K562 (cell line): ENCODE measurements around the gene ATP5ME. TPM values are rescaled to one million over a fixed set of nuclear protein-coding genes. Genes with fewer than 3 reads are reported as not detected.

Experiments used
- ATAC-seq: fragments of 200-7000 bp; cut with Tn5 transposase; 3 replicates; pipeline ENCODE4 v1.9.1; 2020; ENCODE audit warnings: moderate library complexity
- BruUV-seq: library from RNA; stranded (reverse); fragments of 400-500 nt; replicated peaks from 2 replicates; lab custom pipeline; 2021; lab: Mats Ljungman, UMichigan
- CTCF ChIA-PET: fragments of 300-600 bp; formaldehyde crosslinking; extraction: SDS; loops from one replicate; lab custom pipeline; 2021; ENCODE audit warnings: low intra/inter-chr PET ratio; lab: Yijun Ruan, JAX
- POLR2A ChIA-PET: fragments of 300-600, 350-650 bp; sonication (Branson Sonifier 250); formaldehyde crosslinking; extraction: SDS; loops from one replicate; lab custom pipeline; 2021; ENCODE audit warnings: antibody characterized with exemption, inconsistent platforms; lab: Yijun Ruan, JAX
- DNase-seq, 4 experiments: peaks; one replicate each; pipeline versions ENCODE4 v3.0.0 to v3.0.0-alpha.2; 2011 to 2018; ENCODE audit warnings: low spot score in 3 of 4, mixed read lengths in 3 of 4; ENCODE audit errors: extremely low read depth in 1 of 4
- FAIRE-seq: peaks from 2 replicates; lab custom pipeline; 2011; peaks lifted over from hg19 to GRCh38; lab: Jason Lieb, UNC
- H2AFZ ChIP-seq: 2 replicates; pipeline ENCODE4 v1.6.0; 2011; ENCODE audit warnings: low read depth, low read length, control low read depth, inconsistent platforms
- H3K27ac ChIP-seq: fragments of 200-600 bp; 3 replicates; pipeline ENCODE4 v1.8.0; 2011; ENCODE audit warnings: low read depth, mild to moderate bottlenecking, control low read depth, inconsistent platforms, low read length, moderate library complexity, mixed read lengths; ENCODE audit errors: extremely low read depth
- H3K27me3 ChIP-seq, 2 experiments: fragments of 300-600 bp in 1 of 2; 2 replicates in 1 of 2; 3 replicates in 1 of 2; pipeline versions ENCODE4 v1.6.0 to v1.8.0; 2011; ENCODE audit warnings: inconsistent platforms in 2 of 2, low read length in 2 of 2, mild to moderate bottlenecking in 1 of 2, mixed read lengths in 1 of 2, moderate library complexity in 1 of 2; ENCODE audit not compliant: control insufficient read depth in 2 of 2, insufficient read depth in 2 of 2
- H3K36me3 ChIP-seq: fragments of 300-600 bp; 3 replicates; pipeline ENCODE4 v1.8.0; 2011; ENCODE audit warnings: mild to moderate bottlenecking, low read length, inconsistent platforms; ENCODE audit not compliant: control insufficient read depth, insufficient read depth
- H3K4me1 ChIP-seq, 2 experiments: fragments of 200-600 bp in 1 of 2; replicated peaks in 1 of 2; 2 replicates in 1 of 2; 3 replicates in 1 of 2; pipeline versions ENCODE4 v1.5.1 to v1.8.0; 2011; ENCODE audit warnings: inconsistent platforms in 2 of 2, low read length in 2 of 2, mild to moderate bottlenecking in 1 of 2, mixed read lengths in 1 of 2, moderate library complexity in 1 of 2; ENCODE audit not compliant: control insufficient read depth in 2 of 2, insufficient read depth in 2 of 2
- H3K4me2 ChIP-seq: 2 replicates; pipeline ENCODE4 v1.6.1; 2011; ENCODE audit warnings: low read length, control low read depth, inconsistent platforms, mixed read lengths; ENCODE audit not compliant: insufficient read depth
- H3K4me3 ChIP-seq: fragments of 200-600 bp; sonication (generic), shearing (Covaris generic); 2 replicates; pipeline ENCODE4 v1.5.1; 2016; ENCODE audit warnings: control low read depth, inconsistent platforms
- H3K79me2 ChIP-seq: fragments of 200-600 bp; 3 replicates; pipeline ENCODE4 v1.8.0; 2011; ENCODE audit warnings: low read length, inconsistent platforms; ENCODE audit not compliant: control insufficient read depth, insufficient read depth
- H3K9ac ChIP-seq, 2 experiments: 2 replicates each; pipeline versions ENCODE4 v1.6.0 to v1.6.1; 2011; ENCODE audit warnings: low read depth in 2 of 2, low read length in 2 of 2, control low read depth in 1 of 2, inconsistent platforms in 1 of 2, mild to moderate bottlenecking in 1 of 2, mixed read lengths in 1 of 2; ENCODE audit not compliant: insufficient read depth in 1 of 2
- H3K9me1 ChIP-seq: one replicate; pipeline ENCODE4 v1.6.0; 2011; ENCODE audit warnings: inconsistent platforms, mild to moderate bottlenecking, low read length, moderate library complexity; ENCODE audit not compliant: control insufficient read depth, insufficient read depth
- H3K9me3 ChIP-seq: replicated peaks from 2 replicates; pipeline ENCODE4 v1.5.1; 2011; ENCODE audit warnings: low read depth, low read length, inconsistent platforms; ENCODE audit not compliant: control insufficient read depth, insufficient read depth
- H4K20me1 ChIP-seq: replicated peaks from 2 replicates; pipeline ENCODE4 v1.6.1; 2011; ENCODE audit warnings: low read length, inconsistent platforms, mixed read lengths; ENCODE audit not compliant: control insufficient read depth, insufficient read depth
- KHSRP ChIP-seq: fragments of 450-650 bp; IDR thresholded peaks from 2 replicates; pipeline ENCODE4 v1.6.1; 2017
- NFRKB ChIP-seq: fragments of 450-650 bp; IDR thresholded peaks from 2 replicates; pipeline ENCODE4 v1.6.1; 2016; ENCODE audit warnings: low read depth
- STAT5A ChIP-seq: IDR thresholded peaks from 2 replicates; pipeline ENCODE4 v1.6.1; 2012; ENCODE audit warnings: low read length, inconsistent platforms, borderline replicate concordance
- ZNF24 ChIP-seq: fragments of 450-650 bp; IDR thresholded peaks from 2 replicates; pipeline ENCODE4 v1.6.1; 2016
- WGBS: fragments of 100-300 bp; shearing (Covaris generic); methylation state at CpG from one replicate; pipeline ENCODE4 v1.1.6; 2016; ENCODE audit warnings: low coverage, mixed read lengths; ENCODE audit not compliant: insufficient coverage; ENCODE audit errors: missing lambda C conversion rate; 5-methylcytosine and 5-hydroxymethylcytosine counted together
- in situ Hi-C: fragments of 300-500 bp; cut with MboI; formaldehyde crosslinking; loops from 4 replicates; pipeline ENCODE4 v1.15.0; 2018; ENCODE audit warnings: inconsistent platforms, mixed read lengths
- intact Hi-C: fragments of 100-400 bp; cut with micrococcal nuclease; formaldehyde crosslinking; loops from 2 replicates; pipeline ENCODE4 v1.14.2; 2022
- polyA plus RNA-seq, 8 experiments: library from polyadenylated mRNA; depleted of rRNA in 4 of 8; stranded (reverse) in 5 of 8; unstranded in 3 of 8; fragments of >200 nt; fragmentation: Nextera tagmentation in 2 of 8; fragmentation: Illumina TruSeq in 1 of 8; extraction: Ambion mirVana in 2 of 8; extraction: Trizol in 1 of 8; gene quantifications; 2 replicates each; pipeline versions ENCODE4 v1.2.1 to v1.2.3, GENCODE V29; 2011 to 2014; ENCODE audit warnings: inconsistent platforms in 1 of 8, missing spikeins in 1 of 8
- total RNA-seq, 7 experiments: library from RNA; depleted of rRNA in 6 of 7; stranded (reverse); fragments of >200 nt in 6 of 7; fragmentation: Illumina TruSeq in 2 of 7; extraction: Trizol in 2 of 7; gene quantifications; 2 replicates each; pipeline versions ENCODE4 v1.2.1 to v1.2.3, GENCODE V29; 2011 to 2021; ENCODE audit warnings: low replicate concordance in 1 of 7
- TF ChIP-seq, protein P1 (sequence below): fragments of 250-450 bp; sonication (Bioruptor Pico); IDR thresholded peaks from 2 replicates; pipeline ENCODE4 v1.5.0; 2022; ENCODE audit warnings: mild to moderate bottlenecking
- TF ChIP-seq, protein P2 (sequence below), 3 experiments: IDR thresholded peaks in 2 of 3; conservative IDR thresholded peaks in 1 of 3; 2 replicates each; pipeline ENCODE4 v1.5.1; 2011 to 2012; ENCODE audit warnings: low read length in 3 of 3, mild to moderate bottlenecking in 3 of 3, control low read depth in 2 of 3, improper control_type of control experiment in 1 of 3, inconsistent platforms in 1 of 3, low read depth in 1 of 3, mixed read lengths in 1 of 3, moderate library complexity in 1 of 3; ENCODE audit not compliant: insufficient read depth in 2 of 3

The ATP5ME gene
- total and polyA plus RNA-seq, 9 of the 15 experiments (the other 6 are each of a cell fraction or from before 2014, with no cell fraction given): 509 to 2,480 (median 887) TPM

DNA sequence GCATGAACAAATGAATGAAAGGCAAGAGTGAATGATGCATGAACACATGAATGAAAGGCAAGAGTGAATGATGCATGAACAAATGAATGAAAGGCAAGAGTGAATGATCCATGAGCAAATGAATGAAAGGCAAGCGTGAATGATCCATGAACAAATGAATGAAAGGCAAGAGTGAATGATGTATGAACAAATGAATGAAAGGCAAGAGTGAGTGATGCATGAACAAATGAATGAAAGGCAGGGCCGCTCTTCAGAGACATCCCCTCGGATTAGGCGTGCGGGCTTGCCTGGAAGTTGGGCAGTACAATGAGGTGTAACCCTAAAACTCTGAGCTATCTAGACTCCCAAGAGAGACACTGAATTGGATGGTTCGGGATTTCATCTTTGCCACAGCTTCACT is 35.3 kb upstream of the ATP5ME start:
- H3K4me1 ChIP-seq: peaks cover 5 to 56% of the 10 kb centered on the region in 2 experiments; a peak in 4 of 5 replicates
- DNase-seq (no peak), FAIRE-seq (peak; percentile 65), ATAC-seq (no peak)
- H3K79me2 ChIP-seq: peaks cover 77% of the 10 kb centered on the region
- in situ Hi-C loops (no loop called here), intact Hi-C loops (no loop called here)
- no peak overlapping the region for H3K4me3 ChIP-seq
- no peaks in the 10 kb centered on the region for H3K27me3 ChIP-seq
- no peaks in the 10 kb centered on the region for H4K20me1 ChIP-seq
- WGBS: 94% methylated on average over 6 of the region's 6 CpGs
- no peak overlapping the region for H3K4me2 ChIP-seq
- H3K36me3 ChIP-seq: peaks cover 29% of the 10 kb centered on the region; the same call in 2 of the 3 replicates
- H3K9me1 ChIP-seq: peaks cover 4% of the 10 kb centered on the region
- POLR2A ChIA-PET: interaction anchor here (1.1 kb wide), 1 partner anchor 15 kb away, joined by 4 read pairs; no protein-coding TSS in a partner anchor
- TSS peak; percentile 46 for BruUV-seq
- no peak overlapping the region for H3K27ac ChIP-seq
- no peak overlapping the region for H2AFZ ChIP-seq
- H3K9me3 ChIP-seq: no peaks in the 10 kb centered on the region
- TF ChIP-seq NFRKB (no peak), ZNF24 (peak; percentile 98), KHSRP (no peak), STAT5A (peak; percentile 14; the same call in 1 of the 2 replicates)
- TF ChIP-seq, protein P1, sequence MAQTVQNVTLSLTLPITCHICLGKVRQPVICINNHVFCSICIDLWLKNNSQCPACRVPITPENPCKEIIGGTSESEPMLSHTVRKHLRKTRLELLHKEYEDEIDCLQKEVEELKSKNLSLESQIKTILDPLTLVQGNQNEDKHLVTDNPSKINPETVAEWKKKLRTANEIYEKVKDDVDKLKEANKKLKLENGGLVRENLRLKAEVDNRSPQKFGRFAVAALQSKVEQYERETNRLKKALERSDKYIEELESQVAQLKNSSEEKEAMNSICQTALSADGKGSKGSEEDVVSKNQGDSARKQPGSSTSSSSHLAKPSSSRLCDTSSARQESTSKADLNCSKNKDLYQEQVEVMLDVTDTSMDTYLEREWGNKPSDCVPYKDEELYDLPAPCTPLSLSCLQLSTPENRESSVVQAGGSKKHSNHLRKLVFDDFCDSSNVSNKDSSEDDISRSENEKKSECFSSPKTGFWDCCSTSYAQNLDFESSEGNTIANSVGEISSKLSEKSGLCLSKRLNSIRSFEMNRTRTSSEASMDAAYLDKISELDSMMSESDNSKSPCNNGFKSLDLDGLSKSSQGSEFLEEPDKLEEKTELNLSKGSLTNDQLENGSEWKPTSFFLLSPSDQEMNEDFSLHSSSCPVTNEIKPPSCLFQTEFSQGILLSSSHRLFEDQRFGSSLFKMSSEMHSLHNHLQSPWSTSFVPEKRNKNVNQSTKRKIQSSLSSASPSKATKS (CRISPR knock-in tag): no peak
- TF ChIP-seq, protein P2, sequence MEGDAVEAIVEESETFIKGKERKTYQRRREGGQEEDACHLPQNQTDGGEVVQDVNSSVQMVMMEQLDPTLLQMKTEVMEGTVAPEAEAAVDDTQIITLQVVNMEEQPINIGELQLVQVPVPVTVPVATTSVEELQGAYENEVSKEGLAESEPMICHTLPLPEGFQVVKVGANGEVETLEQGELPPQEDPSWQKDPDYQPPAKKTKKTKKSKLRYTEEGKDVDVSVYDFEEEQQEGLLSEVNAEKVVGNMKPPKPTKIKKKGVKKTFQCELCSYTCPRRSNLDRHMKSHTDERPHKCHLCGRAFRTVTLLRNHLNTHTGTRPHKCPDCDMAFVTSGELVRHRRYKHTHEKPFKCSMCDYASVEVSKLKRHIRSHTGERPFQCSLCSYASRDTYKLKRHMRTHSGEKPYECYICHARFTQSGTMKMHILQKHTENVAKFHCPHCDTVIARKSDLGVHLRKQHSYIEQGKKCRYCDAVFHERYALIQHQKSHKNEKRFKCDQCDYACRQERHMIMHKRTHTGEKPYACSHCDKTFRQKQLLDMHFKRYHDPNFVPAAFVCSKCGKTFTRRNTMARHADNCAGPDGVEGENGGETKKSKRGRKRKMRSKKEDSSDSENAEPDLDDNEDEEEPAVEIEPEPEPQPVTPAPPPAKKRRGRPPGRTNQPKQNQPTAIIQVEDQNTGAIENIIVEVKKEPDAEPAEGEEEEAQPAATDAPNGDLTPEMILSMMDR (IDR thresholded peaks at IDR 0.05 in 2 of 3, conservative IDR thresholded peaks at IDR 0.05 in 1 of 3; ENCODE audit: insufficient read depth in 2 of 3, low read depth in 1 of 3, low read length in 3 of 3): no peak
- CTCF ChIA-PET: no interaction called here
- H3K9ac ChIP-seq: no peak overlapping the region
